ENCODE measurements around the gene DNALI1. TPM values are rescaled to one million over a fixed set of nuclear protein-coding genes. Genes with fewer than 3 reads are reported as not detected.
A peak's percentile ranks its signal among the peaks of the same experiment; 100 is the strongest.

DNALI1 gene
- polyA plus RNA-seq, 1 of the 3 experiments (the other 2 are of a cell fraction): 17.4 TPM

GRCh38 chr1:37514350-37515184 lies 42.2 kb upstream of the DNALI1 start, which contains the start of gene MEAF6:
Gene MEAF6, minus strand, starts transcription at chr1:37514766. Its CDS starts 20 bp downstream, at chr1:37514746.
- Histone ChIP-seq H3F3A (replicated peaks; ENCODE audit: insufficient read depth) (no peaks in the 10 kb centered on the region), H3K27me3 (ENCODE audit: insufficient read depth) (no peaks in the 10 kb centered on the region), H3K4me2 (peak within 1 kb of the TSS; percentile 90), H3K79me2 (ENCODE audit: insufficient read depth) (peaks cover 47% of the 10 kb centered on the region), H2AFZ (ENCODE audit: low read depth) (peak within 1 kb of the TSS; percentile 93), H3K27ac (ENCODE audit: low read depth in 2 of 2, low read length in 1 of 2) (peak within 1 kb of the TSS; percentile 94 to 97), H3K9me3 (no peaks in the 10 kb centered on the region), H3K9ac (peak within 1 kb of the TSS; percentile 95), H3K4me1 (ENCODE audit: control insufficient read depth in 1 of 2, insufficient read depth in 2 of 2, low read depth in 1 of 2, low read length in 1 of 2) (peaks cover 0 to 15% of the 10 kb centered on the region in 2 experiments; a peak in 1 of 4 replicates), H3K9me2 (no peaks in the 10 kb centered on the region), H3K36me3 (replicated peaks in 1 of 2; ENCODE audit: control insufficient read depth in 1 of 2, insufficient read depth in 2 of 2, low read length in 1 of 2) (peaks cover 16 to 19% of the 10 kb centered on the region in 2 experiments), H4K20me1 (ENCODE audit: insufficient read depth) (peaks cover 7% of the 10 kb centered on the region; the same call in 1 of the 2 replicates), H3K4me3 (ENCODE audit: low read depth in 2 of 2, low read length in 1 of 2) (peak within 1 kb of the TSS; percentile 83 to 96)
- TF ChIP-seq MXI1 (IDR thresholded peaks at IDR 0.05; ENCODE audit: low read depth, low read length) (peak; percentile 77; the same call in 1 of the 2 replicates), NRF1 (IDR thresholded peaks at IDR 0.05; ENCODE audit: low read depth, low read length) (peak; percentile 91), FOSL2 (IDR thresholded peaks at IDR 0.05; ENCODE audit: borderline replicate concordance, low read depth) (no peak; the same call in 1 of the 2 replicates), SMC3 (IDR thresholded peaks at IDR 0.05; ENCODE audit: low read depth, low read length) (peak; percentile 4; the same call in 1 of the 2 replicates), EZH2phosphoT487 (IDR thresholded peaks at IDR 0.05; ENCODE audit: borderline replicate concordance, low read depth) (no peak), FOXJ3 (CRISPR knock-in tag; IDR thresholded peaks at IDR 0.05) (no peak), ELF1 (IDR thresholded peaks at IDR 0.05) (peak; percentile 38; the same call in 1 of the 2 replicates), TAF1 (IDR thresholded peaks at IDR 0.05; ENCODE audit: borderline replicate concordance, low read depth, low read length) (peak; percentile 74; the same call in 1 of the 2 replicates), SIN3A (IDR thresholded peaks at IDR 0.05; ENCODE audit: borderline replicate concordance, low read depth, low read length) (peak; percentile 64; the same call in 1 of the 2 replicates), MEF2A (IDR thresholded peaks at IDR 0.05; ENCODE audit: borderline replicate concordance, low read depth) (no peak), USF1 (IDR thresholded peaks at IDR 0.05; ENCODE audit: borderline replicate concordance, low read depth) (no peak), POLR2AphosphoS5 (IDR thresholded peaks at IDR 0.05; ENCODE audit: low read depth, low read length) (peak; percentile 90), CTCF (IDR thresholded peaks at IDR 0.05) (peak; percentile 70), RXRA (IDR thresholded peaks at IDR 0.05; ENCODE audit: borderline replicate concordance, low read depth) (no peak), YY1 (IDR thresholded peaks at IDR 0.05; ENCODE audit: low read depth) (peak; percentile 87), REST (IDR thresholded peaks at IDR 0.05; ENCODE audit: low read depth, low read length) (no peak), NFIC (IDR thresholded peaks at IDR 0.05; ENCODE audit: borderline replicate concordance) (no peak), TEAD4 (IDR thresholded peaks at IDR 0.05; ENCODE audit: borderline replicate concordance, insufficient read depth) (no peak), PBX3 (IDR thresholded peaks at IDR 0.05) (no peak)
- TF ChIP-seq, protein P1, sequence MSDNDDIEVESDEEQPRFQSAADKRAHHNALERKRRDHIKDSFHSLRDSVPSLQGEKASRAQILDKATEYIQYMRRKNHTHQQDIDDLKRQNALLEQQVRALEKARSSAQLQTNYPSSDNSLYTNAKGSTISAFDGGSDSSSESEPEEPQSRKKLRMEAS (IDR thresholded peaks at IDR 0.05; ENCODE audit: low read depth): peak; percentile 92; the same call in 1 of the 2 replicates
- TF ChIP-seq, protein P2, sequence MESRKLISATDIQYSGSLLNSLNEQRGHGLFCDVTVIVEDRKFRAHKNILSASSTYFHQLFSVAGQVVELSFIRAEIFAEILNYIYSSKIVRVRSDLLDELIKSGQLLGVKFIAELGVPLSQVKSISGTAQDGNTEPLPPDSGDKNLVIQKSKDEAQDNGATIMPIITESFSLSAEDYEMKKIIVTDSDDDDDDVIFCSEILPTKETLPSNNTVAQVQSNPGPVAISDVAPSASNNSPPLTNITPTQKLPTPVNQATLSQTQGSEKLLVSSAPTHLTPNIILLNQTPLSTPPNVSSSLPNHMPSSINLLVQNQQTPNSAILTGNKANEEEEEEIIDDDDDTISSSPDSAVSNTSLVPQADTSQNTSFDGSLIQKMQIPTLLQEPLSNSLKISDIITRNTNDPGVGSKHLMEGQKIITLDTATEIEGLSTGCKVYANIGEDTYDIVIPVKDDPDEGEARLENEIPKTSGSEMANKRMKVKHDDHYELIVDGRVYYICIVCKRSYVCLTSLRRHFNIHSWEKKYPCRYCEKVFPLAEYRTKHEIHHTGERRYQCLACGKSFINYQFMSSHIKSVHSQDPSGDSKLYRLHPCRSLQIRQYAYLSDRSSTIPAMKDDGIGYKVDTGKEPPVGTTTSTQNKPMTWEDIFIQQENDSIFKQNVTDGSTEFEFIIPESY (IDR thresholded peaks at IDR 0.05; ENCODE audit: borderline replicate concordance, low read depth): no peak
- POLR2A ChIA-PET: interaction anchor here (0.6 to 1.4 kb wide), 8 partner anchors 10 to 42 kb away, joined by 3 to 5 read pairs (median 4); no protein-coding TSS in a partner anchor
- CTCF ChIA-PET: interaction anchor here (0.5 to 4.8 kb wide), 34 partner anchors 9 to 1204 kb away, joined by 3 to 38 read pairs (median 4); partner anchors contain the start of genes MTF1, RSPO1, SNIP1 and ZC3H12A
- WGBS (ENCODE audit: low lambda C conversion rate): under 1% methylated on average over 56 of the region's 100 CpGs
- peak; percentile 98 for DNase-seq

Data from SK-N-SH (cell line).